ENCODE data around the gene NDUFA12. TPM values are rescaled to one million over a fixed set of nuclear protein-coding genes. Genes with fewer than 3 reads are reported as not detected.
"Not testable (repeated sequence)": the region's sequence is repeated elsewhere in the genome, so short reads cannot be mapped to it uniquely, and the experiment has no call there.

Gene NDUFA12
- total RNA-seq, 4 donors from 2014 or later = 59.6 to 82.3 (median 68.8) TPM

- Histone ChIP-seq H3K4me1 (no peaks in the 10 kb centered on the region), H3K4me3 (no peak overlapping the region), H3K36me3 (peaks cover 0 to 57% (median 0%) of the 10 kb centered on the region in 3 donors), H3K9me3 (no peaks in the 10 kb centered on the region), H3K27ac (no peak overlapping the region), H3K27me3 (no peaks in the 10 kb centered on the region)
- 92 to 100% methylated on average over 3 of the region's 3 CpGs for WGBS, 2 donors
- no peak for TF ChIP-seq POLR2A (IDR thresholded peaks at IDR 0.05)
- no peak for TF ChIP-seq CTCF (IDR thresholded peaks at IDR 0.05)
- TF ChIP-seq EP300 (IDR thresholded peaks at IDR 0.05) = no peak
- no peak for DNase-seq (ENCODE audit: low spot score in 2 of 2)
Measured at GRCh38 chr12:94990222-94990621, 13.3 kb downstream of the NDUFA12 start.

GRCh38 chr12:94988471-94988870, 15.0 kb downstream of the NDUFA12 start:
- WGBS, 2 donors = 80 to 91% methylated on average over 6 of the region's 6 CpGs
- Histone ChIP-seq H3K36me3 (peaks cover 0 to 50% (median 0%) of the 10 kb centered on the region in 3 donors), H3K27ac (no peak overlapping the region), H3K4me3 (no peak overlapping the region), H3K27me3 (no peaks in the 10 kb centered on the region), H3K4me1 (no peaks in the 10 kb centered on the region), H3K9me3 (no peaks in the 10 kb centered on the region)
- TF ChIP-seq CTCF (IDR thresholded peaks at IDR 0.05) (no peak), EP300 (IDR thresholded peaks at IDR 0.05) (no peak), POLR2A (IDR thresholded peaks at IDR 0.05) (no peak)
- no peak for DNase-seq (ENCODE audit: low spot score in 2 of 2)

- TF ChIP-seq POLR2A (IDR thresholded peaks at IDR 0.05) (no peak), CTCF (IDR thresholded peaks at IDR 0.05) (no peak)
- Histone ChIP-seq H3K9me3 (no peaks in the 10 kb centered on the region), H3K27ac (no peak overlapping the region), H3K36me3 (peaks cover 0 to 45% (median 0%) of the 10 kb centered on the region in 3 donors), H3K4me3 (no peak overlapping the region), H3K27me3 (no peaks in the 10 kb centered on the region), H3K4me1 (no peaks in the 10 kb centered on the region)
- DNase-seq (ENCODE audit: low spot score in 2 of 2) = no peak
- WGBS, 2 donors = 60 to 61% methylated on average over 2 of the region's 2 CpGs
Measured at GRCh38 chr12:94987801-94988200, 15.7 kb downstream of the NDUFA12 start.

GRCh38 chr12:94987076-94987669, 16.3 kb downstream of the NDUFA12 start:
- H3K27me3 ChIP-seq = no peaks in the 10 kb centered on the region
- no peaks in the 10 kb centered on the region for H3K4me1 ChIP-seq
- H3K4me3 ChIP-seq = no peak overlapping the region
- peaks cover 0 to 39% (median 0%) of the 10 kb centered on the region in 3 donors for H3K36me3 ChIP-seq
- DNase-seq (ENCODE audit: low spot score in 2 of 2) = no peak
- H3K9me3 ChIP-seq = no peaks in the 10 kb centered on the region
- 87 to 89% methylated on average over 8 of the region's 8 CpGs for WGBS, 2 donors
- H3K27ac ChIP-seq = no peak overlapping the region
- TF ChIP-seq POLR2A (IDR thresholded peaks at IDR 0.05) (no peak), CTCF (IDR thresholded peaks at IDR 0.05) (no peak), EP300 (IDR thresholded peaks at IDR 0.05) (no peak)

GRCh38 chr12:94985099-94985498, 18.4 kb downstream of the NDUFA12 start:
- not testable (repeated sequence) for H3K4me1 ChIP-seq; H3K9me3 ChIP-seq; DNase-seq (ENCODE audit: low spot score in 2 of 2); H3K27me3 ChIP-seq; H3K27ac ChIP-seq; H3K4me3 ChIP-seq
- H3K36me3 ChIP-seq = peaks cover 0 to 19% (median 0%) of the 10 kb centered on the region in 3 donors
- 78 to 85% methylated on average over 9 of the region's 9 CpGs for WGBS, 2 donors

- TF ChIP-seq CTCF (IDR thresholded peaks at IDR 0.05) (no peak), EP300 (IDR thresholded peaks at IDR 0.05) (no peak), POLR2A (IDR thresholded peaks at IDR 0.05) (no peak)
- WGBS, 2 donors = 97% methylated on average over 2 of the region's 2 CpGs
- Histone ChIP-seq H3K9me3 (no peaks in the 10 kb centered on the region), H3K36me3 (peaks cover 0 to 6% (median 0%) of the 10 kb centered on the region in 3 donors), H3K4me1 (no peaks in the 10 kb centered on the region), H3K4me3 (no peak overlapping the region), H3K27me3 (no peaks in the 10 kb centered on the region), H3K27ac (no peak overlapping the region)
- DNase-seq (ENCODE audit: low spot score in 2 of 2) = no peak
Measured at GRCh38 chr12:94983321-94983720, 20.2 kb downstream of the NDUFA12 start.

Measured in tibial nerve (tissue), 4 donors.